Vagina (tissue), 2 donors: ENCODE results near the gene DNAAF9. TPM values are rescaled to one million over a fixed set of nuclear protein-coding genes. Genes with fewer than 3 reads are reported as not detected.

Source experiments
- DNase-seq, 2 donors: peaks; one replicate each; pipeline ENCODE4 v3.0.0-alpha.2; 2017; ENCODE audit errors: extremely low spot score in 2 of 2
- H3K27ac ChIP-seq: fragments of 200-600 bp; sonication (generic); one replicate; pipeline ENCODE4 v1.5.1; 2019
- H3K27me3 ChIP-seq: fragments of 200-600 bp; sonication (generic); one replicate; pipeline ENCODE4 v1.5.1; 2019
- H3K36me3 ChIP-seq, 2 donors: fragments of 200-600 bp; sonication (generic); one replicate each; pipeline ENCODE4 v1.5.1; 2017 to 2019
- H3K4me1 ChIP-seq: fragments of 200-600 bp; sonication (generic); one replicate; pipeline ENCODE4 v1.5.1; 2019
- H3K4me3 ChIP-seq, 2 donors: fragments of 200-600 bp; sonication (generic); 1 replicate in 1 of 2; 2 replicates in 1 of 2; pipeline ENCODE4 v1.5.1; 2016 to 2019
- H3K9me3 ChIP-seq: fragments of 200-600 bp; sonication (generic); one replicate; pipeline ENCODE4 v1.5.1; 2019
- CTCF ChIP-seq, 3 experiments: fragments of 450-650 bp in 2 of 3; fragments of 200-600 bp in 1 of 3; sonication (generic) in 1 of 3; IDR thresholded peaks; one replicate each; pipeline ENCODE4 v1.5.1; 2017 to 2019; ENCODE audit warnings: antibody characterized with exemption in 3 of 3, mild to moderate bottlenecking in 2 of 3, moderate library complexity in 2 of 3
- POLR2A ChIP-seq, 2 donors: fragments of 450-650 bp; IDR thresholded peaks; one replicate each; pipeline ENCODE4 v1.6.1; 2017; ENCODE audit warnings: antibody characterized with exemption in 2 of 2, mild to moderate bottlenecking in 2 of 2, moderate library complexity in 2 of 2
- POLR2AphosphoS5 ChIP-seq, 2 donors: sonication (generic); formaldehyde crosslinking; IDR thresholded peaks; one replicate each; pipeline ENCODE4 v1.9.0; 2017; ENCODE audit warnings: antibody characterized with exemption in 2 of 2, mild to moderate bottlenecking in 2 of 2, low read depth in 1 of 2; ENCODE audit not compliant: insufficient read depth in 1 of 2
- intact Hi-C: fragments of 100-400 bp; cut with DNase I; formaldehyde crosslinking; loops from one replicate; pipeline ENCODE4 v1.15.1; 2023
- total RNA-seq: library from RNA; depleted of rRNA; stranded (reverse); fragments of >200 nt; gene quantifications from one replicate; pipeline ENCODE4 v1.2.3, GENCODE V29; 2016

DNAAF9 gene
- total RNA-seq, 1 donor from 2014 or later: 18.4 TPM

GRCh38 chr20:3410464-3410863, 3.0 kb upstream of the DNAAF9 start:
- peaks cover 22% of the 10 kb centered on the region for H3K4me1 ChIP-seq
- no peak for DNase-seq
- H3K27me3 ChIP-seq: no peaks in the 10 kb centered on the region
- intact Hi-C loops: no loop called here
- H3K27ac ChIP-seq: no peak overlapping the region
- H3K9me3 ChIP-seq: no peaks in the 10 kb centered on the region
- no peak overlapping the region for H3K4me3 ChIP-seq
- no peak for TF ChIP-seq CTCF (IDR thresholded peaks at IDR 0.05)
- H3K36me3 ChIP-seq: no peaks in the 10 kb centered on the region

GRCh38 chr20:3409417-3409816, 1.9 kb upstream of the DNAAF9 start:
- TF ChIP-seq CTCF (IDR thresholded peaks at IDR 0.05) (no peak), POLR2AphosphoS5 (IDR thresholded peaks at IDR 0.05; ENCODE audit: insufficient read depth in 1 of 2, low read depth in 1 of 2) (no peak), POLR2A (IDR thresholded peaks at IDR 0.05) (no peak)
- Histone ChIP-seq H3K4me3 (peak overlapping the region in 1 of 2 donors; percentile 89), H3K36me3 (no peaks in the 10 kb centered on the region), H3K27me3 (no peaks in the 10 kb centered on the region), H3K4me1 (peaks cover 32% of the 10 kb centered on the region), H3K9me3 (no peaks in the 10 kb centered on the region), H3K27ac (peak overlapping the region; percentile 53)
- intact Hi-C loops: loop anchor here (5.0 kb wide), 1 partner anchor 63 kb away; the partner anchor contains the start of gene ATRN
- no peak for DNase-seq

- intact Hi-C loops: loop anchor here (5.0 kb wide), 1 partner anchor 64 kb away; the partner anchor contains the start of gene ATRN
Measured at GRCh38 chr20:3407771-3408637, 535 bp upstream of the DNAAF9 start.

GRCh38 chr20:3406481-3407039, 909 bp downstream of the DNAAF9 start:
- intact Hi-C loops: loop anchor here (5.0 kb wide), 1 partner anchor 66 kb away; the partner anchor contains the start of gene ATRN
- TF ChIP-seq POLR2A (IDR thresholded peaks at IDR 0.05) (no peak), CTCF (IDR thresholded peaks at IDR 0.05) (no peak), POLR2AphosphoS5 (IDR thresholded peaks at IDR 0.05; ENCODE audit: insufficient read depth in 1 of 2, low read depth in 1 of 2) (no peak)

More at GRCh38 chr20:3407771-3408637, 535 bp upstream of the DNAAF9 start:
- H3K4me1 ChIP-seq: peaks cover 40% of the 10 kb centered on the region
- H3K4me3 ChIP-seq: peak overlapping the region; percentile 89 to 93
- H3K27me3 ChIP-seq: no peaks in the 10 kb centered on the region
- peak overlapping the region; percentile 94 for H3K27ac ChIP-seq
- TF ChIP-seq POLR2A (IDR thresholded peaks at IDR 0.05) (peak in 1 of 2 donors; percentile 5), CTCF (IDR thresholded peaks at IDR 0.05) (no peak), POLR2AphosphoS5 (IDR thresholded peaks at IDR 0.05; ENCODE audit: insufficient read depth in 1 of 2, low read depth in 1 of 2) (peak in 1 of 2 donors; percentile 72)
- no peaks in the 10 kb centered on the region for H3K9me3 ChIP-seq
- peak in 1 of 2 donors; percentile 89 for DNase-seq
- no peaks in the 10 kb centered on the region for H3K36me3 ChIP-seq

More at GRCh38 chr20:3406481-3407039, 909 bp downstream of the DNAAF9 start:
- no peaks in the 10 kb centered on the region for H3K36me3 ChIP-seq
- peak in 1 of 2 donors; percentile 88 for DNase-seq
- H3K9me3 ChIP-seq: no peaks in the 10 kb centered on the region
- H3K27me3 ChIP-seq: no peaks in the 10 kb centered on the region
- peak overlapping the region; percentile 94 for H3K27ac ChIP-seq
- H3K4me1 ChIP-seq: peaks cover 45% of the 10 kb centered on the region
- peak overlapping the region; percentile 89 to 93 for H3K4me3 ChIP-seq
